Posterior vena cava (tissue), 2 donors: Measurements from ENCODE around the gene KRT10. TPM values are rescaled to one million over a fixed set of nuclear protein-coding genes. Genes with fewer than 3 reads are reported as not detected.
"Not testable (repeated sequence)": the region's sequence is repeated elsewhere in the genome, so short reads cannot be mapped to it uniquely, and the experiment has no call there.

Source experiments
- DNase-seq: peaks from one replicate; pipeline ENCODE4 v3.0.0-alpha.2; 2020; ENCODE audit warnings: low spot score
- intact Hi-C, 2 donors: fragments of 100-400 bp; cut with DNase I; formaldehyde crosslinking; loops; one replicate each; pipeline versions ENCODE4 v1.14.1 to v1.14.2; 2022 to 2023
- total RNA-seq, 2 donors: library from RNA; stranded (reverse); fragmentation: NEBNext Ultra II Directional; extraction: Animal tissue kit (Norgen Biotek cat#: 25700); gene quantifications; one replicate each; pipeline ENCODE4 v1.2.1, GENCODE V29; 2021
- donor health status: DM: yes; HTN: yes; CAD: no.
- donor health status: DM: yes; HTN: yes; CAD: no.

KRT10 gene
- total RNA-seq, 2 donors from 2014 or later = 36.9 to 44.9 TPM

GRCh38 chr17:40839194-40839593 lies 16.8 kb upstream of the KRT10 start:
- no peak for DNase-seq
- intact Hi-C loops = no loop called here

GRCh38 chr17:40836020-40836419 lies 13.6 kb upstream of the KRT10 start:
- intact Hi-C loops = no loop called here
- no peak for DNase-seq

- DNase-seq = no peak
- intact Hi-C loops = no loop called here
Measured at GRCh38 chr17:40833882-40834281, 11.5 kb upstream of the KRT10 start.

GRCh38 chr17:40832840-40833239 lies 10.4 kb upstream of the KRT10 start:
- intact Hi-C loops = no loop called here
- no peak for DNase-seq

GRCh38 chr17:40830085-40830776 lies 7.8 kb upstream of the KRT10 start:
- intact Hi-C loops = no loop called here
- no peak for DNase-seq

- intact Hi-C loops = no loop called here
- DNase-seq = no peak
Measured at GRCh38 chr17:40828454-40829044, 6.1 kb upstream of the KRT10 start.

- DNase-seq = no peak
- intact Hi-C loops = no loop called here
Measured at GRCh38 chr17:40827746-40828453, 5.5 kb upstream of the KRT10 start.

- DNase-seq = no peak
- intact Hi-C loops = no loop called here
Measured at GRCh38 chr17:40825599-40825998, 3.2 kb upstream of the KRT10 start.

GRCh38 chr17:40824015-40824832 lies 1.8 kb upstream of the KRT10 start:
- no peak for DNase-seq
- intact Hi-C loops = no loop called here

- intact Hi-C loops = no loop called here
- no peak for DNase-seq
Measured at GRCh38 chr17:40821536-40821935, 878 bp downstream of the KRT10 start.

- intact Hi-C loops = no loop called here
- DNase-seq = no peak
Measured at GRCh38 chr17:40820228-40820838, 2.1 kb downstream of the KRT10 start.

- intact Hi-C loops = no loop called here
Measured at GRCh38 chr17:40819528-40820125, 2.8 kb downstream of the KRT10 start.

GRCh38 chr17:40818733-40819527 lies 3.5 kb downstream of the KRT10 start:
- intact Hi-C loops = no loop called here
- DNase-seq = peak; percentile 95

More at GRCh38 chr17:40819528-40820125, 2.8 kb downstream of the KRT10 start:
- no peak for DNase-seq

GRCh38 chr17:40818343-40818732 lies 4.1 kb downstream of the KRT10 start:
- intact Hi-C loops = no loop called here
- DNase-seq = no peak

- intact Hi-C loops = no loop called here
- DNase-seq = no peak
Measured at GRCh38 chr17:40817103-40817682, 5.2 kb downstream of the KRT10 start.

- intact Hi-C loops = no loop called here
- DNase-seq = no peak
Measured at GRCh38 chr17:40816569-40816968, 5.8 kb downstream of the KRT10 start.

GRCh38 chr17:40815381-40815780 lies 7.0 kb downstream of the KRT10 start:
- intact Hi-C loops = no loop called here
- no peak for DNase-seq

GRCh38 chr17:40814657-40815056 lies 7.8 kb downstream of the KRT10 start:
- DNase-seq, intact Hi-C loops: not testable (repeated sequence)
